DMS 273 treated with DMSO at 0.1 percent for 48 hours (cell line): ENCODE data around the gene IL4I1.

Experiments
- DNase-seq: peaks from one replicate; lab custom pipeline; 2025; lab: John Stamatoyannopoulos, UW

The IL4I1 gene

GRCh38 chr19:49894879-49895565 is 1.7 kb downstream of the IL4I1 start:
- no peak for DNase-seq

GRCh38 chr19:49894011-49894664 is 2.5 kb downstream of the IL4I1 start:
- no peak for DNase-seq

- no peak for DNase-seq
Observed at GRCh38 chr19:49892716-49893115, 4.0 kb downstream of the IL4I1 start.

- no peak for DNase-seq
Observed at GRCh38 chr19:49891393-49891792, 5.3 kb downstream of the IL4I1 start.

- no peak for DNase-seq
Observed at GRCh38 chr19:49890349-49891311, 6.1 kb downstream of the IL4I1 start.

- DNase-seq = peak; percentile 31
Observed at GRCh38 chr19:49889687-49890348, 6.9 kb downstream of the IL4I1 start.

GRCh38 chr19:49889038-49889686 is 7.5 kb downstream of the IL4I1 start:
- peak; percentile 37 for DNase-seq

- DNase-seq = no peak
Observed at GRCh38 chr19:49888510-49888824, 8.2 kb downstream of the IL4I1 start.

- no peak for DNase-seq
Observed at GRCh38 chr19:49887665-49888509, 8.8 kb downstream of the IL4I1 start.

- DNase-seq = no peak
Observed at GRCh38 chr19:49887037-49887664, 9.5 kb downstream of the IL4I1 start.

- DNase-seq = no peak
Observed at GRCh38 chr19:49884760-49885159, 11.9 kb downstream of the IL4I1 start.

- DNase-seq = no peak
Observed at GRCh38 chr19:49884109-49884508, 12.6 kb downstream of the IL4I1 start.

- DNase-seq = no peak
Observed at GRCh38 chr19:49883094-49883493, 13.6 kb downstream of the IL4I1 start.

- DNase-seq = no peak
Observed at GRCh38 chr19:49882643-49883042, 14.0 kb downstream of the IL4I1 start.

- DNase-seq = no peak
Observed at GRCh38 chr19:49881672-49882394, 14.9 kb downstream of the IL4I1 start.

GRCh38 chr19:49881186-49881585 is 15.5 kb downstream of the IL4I1 start:
- DNase-seq = no peak

GRCh38 chr19:49880162-49880869 is 16.4 kb downstream of the IL4I1 start:
- no peak for DNase-seq

- no peak for DNase-seq
Observed at GRCh38 chr19:49879243-49879963, 17.3 kb downstream of the IL4I1 start.
